Transverse colon (tissue), 4 donors: ENCODE results near the gene STAMBPL1. TPM values are rescaled to one million over a fixed set of nuclear protein-coding genes. Genes with fewer than 3 reads are reported as not detected.

Source experiments
- DNase-seq: peaks from one replicate; pipeline ENCODE4 v3.0.0-alpha.2; 2019
- H3K27ac ChIP-seq, 4 donors: fragments of 200-600 bp; sonication (generic); 2 replicates each; pipeline ENCODE4 v1.5.1; 2016 to 2018; ENCODE audit warnings: inconsistent platforms in 4 of 4
- H3K27me3 ChIP-seq: fragments of 200-600 bp; sonication (generic); 2 replicates; pipeline ENCODE4 v1.5.1; 2017; ENCODE audit warnings: inconsistent platforms
- H3K36me3 ChIP-seq, 4 donors: fragments of 200-600 bp; sonication (generic); 2 replicates each; pipeline ENCODE4 v1.5.1; 2017 to 2019; ENCODE audit warnings: inconsistent platforms in 4 of 4
- H3K4me1 ChIP-seq, 4 donors: fragments of 200-600 bp; sonication (generic); 2 replicates each; pipeline ENCODE4 v1.5.1; 2017 to 2020; ENCODE audit warnings: inconsistent platforms in 4 of 4
- H3K4me3 ChIP-seq, 4 donors: fragments of 200-600 bp; sonication (generic); 1 replicate in 1 of 4; 2 replicates in 3 of 4; pipeline versions ENCODE4 v1.5.1 to v1.6.1; 2017 to 2019; ENCODE audit warnings: inconsistent platforms in 4 of 4
- H3K9me3 ChIP-seq, 2 donors: fragments of 200-600 bp; sonication (generic); 2 replicates each; pipeline ENCODE4 v1.5.1; 2017 to 2019; ENCODE audit warnings: inconsistent platforms in 2 of 2
- CTCF ChIP-seq, 5 experiments: fragments of 200-600 bp in 3 of 5; fragments of 450-650 bp in 2 of 5; sonication (generic) in 3 of 5; IDR thresholded peaks; 1 replicate in 2 of 5; 2 replicates in 3 of 5; pipeline ENCODE4 v1.5.1; 2016 to 2017; ENCODE audit warnings: antibody characterized with exemption in 5 of 5, inconsistent platforms in 3 of 5, mild to moderate bottlenecking in 2 of 5, moderate library complexity in 1 of 5
- EP300 ChIP-seq: sonication (generic); formaldehyde crosslinking; IDR thresholded peaks from one replicate; pipeline ENCODE4 v1.6.1; 2017; ENCODE audit warnings: antibody characterized with exemption, low read depth
- POLR2A ChIP-seq: fragments of 450-650 bp; IDR thresholded peaks from one replicate; pipeline ENCODE4 v1.6.1; 2016; ENCODE audit warnings: antibody characterized with exemption, mild to moderate bottlenecking, moderate library complexity
- POLR2AphosphoS5 ChIP-seq, 3 donors: sonication (generic); formaldehyde crosslinking; IDR thresholded peaks; one replicate each; pipeline ENCODE4 v1.6.1; 2016; ENCODE audit warnings: antibody characterized with exemption in 3 of 3
- WGBS, 2 donors: methylation state at CpG; one replicate each; pipeline ENCODE4 v1.1.5; 2018; ENCODE audit warnings: low coverage in 1 of 2; 5-methylcytosine and 5-hydroxymethylcytosine counted together
- in situ Hi-C, 4 donors: fragments of 200-750 bp; cut with MboI; loops; one replicate each; pipeline versions ENCODE4 v1.15.0 to v1.15.1; 2017; ENCODE audit warnings: low sequenced_read_pairs in 3 of 4, low pct_ligation_motif_present in 1 of 4, low pct_unique_long_range_greater_than_20kb in 1 of 4
- intact Hi-C: fragments of 100-400 bp; cut with DNase I; formaldehyde crosslinking; loops from one replicate; pipeline ENCODE4 v1.15.1; 2023; ENCODE audit warnings: low total_unique reads
- total RNA-seq, 4 donors: library from RNA; depleted of rRNA; stranded (reverse); fragments of >200 nt; gene quantifications; one replicate each; pipeline ENCODE4 v1.1.0, GENCODE V29; 2016

Gene STAMBPL1
- total RNA-seq, 4 donors from 2014 or later: 74.8 to 176 (median 134) TPM

- no peak for TF ChIP-seq POLR2A
- TF ChIP-seq EP300: no peak
- TF ChIP-seq CTCF (IDR thresholded peaks at IDR 0.05): no peak
- TF ChIP-seq POLR2AphosphoS5 (IDR thresholded peaks at IDR 0.05): no peak
- 79 to 90% methylated on average over 3 to 5 of the region's 5 CpGs for WGBS, 2 donors
These were observed 41.2 kb upstream of the STAMBPL1 start for GRCh38 chr10:88838766-88839350.

GRCh38 chr10:88840104-88840503, 39.9 kb upstream of the STAMBPL1 start:
- WGBS, 2 donors: 84 to 97% methylated on average over 3 of the region's 3 CpGs
- intact Hi-C loops: no loop called here
- no peaks in the 10 kb centered on the region for H3K9me3 ChIP-seq
- no peak overlapping the region for H3K4me3 ChIP-seq
- no peaks in the 10 kb centered on the region for H3K36me3 ChIP-seq
- in situ Hi-C loops: loop anchor here in 2 of 4 donors (25.0 kb wide), 1 partner anchor 372 kb away; the partner anchor contains the start of gene CH25H (in 2 of the 2)
- no peak for DNase-seq
- H3K27me3 ChIP-seq: no peaks in the 10 kb centered on the region
- no peak overlapping the region for H3K27ac ChIP-seq
- peaks cover 0 to 6% (median 3%) of the 10 kb centered on the region in 4 donors for H3K4me1 ChIP-seq
- TF ChIP-seq EP300: no peak
- TF ChIP-seq POLR2AphosphoS5 (IDR thresholded peaks at IDR 0.05): no peak
- TF ChIP-seq POLR2A: no peak
- TF ChIP-seq CTCF (IDR thresholded peaks at IDR 0.05): no peak

More at GRCh38 chr10:88838766-88839350, 41.2 kb upstream of the STAMBPL1 start:
- no peak overlapping the region for H3K27ac ChIP-seq
- no peaks in the 10 kb centered on the region for H3K36me3 ChIP-seq
- no peak for DNase-seq
- no peaks in the 10 kb centered on the region for H3K9me3 ChIP-seq
- H3K27me3 ChIP-seq: no peaks in the 10 kb centered on the region
- intact Hi-C loops (loop anchor here (5.0 to 10.0 kb wide), 2 partner anchors 156 to 378 kb away; partner anchors contain the start of gene FAS), in situ Hi-C loops (loop anchor here (5.0 to 25.0 kb wide), 5 partner anchors 83 to 376 kb away; partner anchors contain the start of gene CH25H (in 2 of the 4))
- peaks cover 0 to 6% (median 3%) of the 10 kb centered on the region in 4 donors for H3K4me1 ChIP-seq
- no peak overlapping the region for H3K4me3 ChIP-seq

GRCh38 chr10:88840881-88841280, 39.2 kb upstream of the STAMBPL1 start:
- Histone ChIP-seq H3K4me1 (peaks cover 0 to 6% (median 0%) of the 10 kb centered on the region in 4 donors), H3K9me3 (no peaks in the 10 kb centered on the region), H3K27me3 (no peaks in the 10 kb centered on the region), H3K4me3 (no peak overlapping the region), H3K36me3 (no peaks in the 10 kb centered on the region), H3K27ac (no peak overlapping the region)
- in situ Hi-C loops: loop anchor here in 2 of 4 donors (25.0 kb wide), 1 partner anchor 371 kb away; the partner anchor contains the start of gene CH25H (in 2 of the 2)
- WGBS, 2 donors: 86 to 87% methylated on average over 5 of the region's 5 CpGs
- no peak for DNase-seq
- TF ChIP-seq POLR2A (no peak), CTCF (IDR thresholded peaks at IDR 0.05) (no peak), POLR2AphosphoS5 (IDR thresholded peaks at IDR 0.05) (no peak), EP300 (no peak)
- intact Hi-C loops: no loop called here

GRCh38 chr10:88841316-88842111, 38.5 kb upstream of the STAMBPL1 start:
- DNase-seq: no peak
- Histone ChIP-seq H3K36me3 (no peaks in the 10 kb centered on the region), H3K4me3 (no peak overlapping the region), H3K9me3 (no peaks in the 10 kb centered on the region), H3K27me3 (no peaks in the 10 kb centered on the region), H3K27ac (no peak overlapping the region), H3K4me1 (peaks cover 0 to 3% (median 0%) of the 10 kb centered on the region in 4 donors)
- intact Hi-C loops (no loop called here), in situ Hi-C loops (loop anchor here in 2 of 4 donors (25.0 kb wide), 1 partner anchor 371 kb away; the partner anchor contains the start of gene CH25H (in 2 of the 2))
- WGBS, 2 donors: 79 to 88% methylated on average over 6 of the region's 6 CpGs
- TF ChIP-seq CTCF (IDR thresholded peaks at IDR 0.05): no peak
- no peak for TF ChIP-seq POLR2AphosphoS5 (IDR thresholded peaks at IDR 0.05)
- TF ChIP-seq POLR2A: no peak
- no peak for TF ChIP-seq EP300
